Naive B cell (primary cell): Measurements from ENCODE around the gene ATG16L1. TPM values are rescaled to one million over a fixed set of nuclear protein-coding genes. Genes with fewer than 3 reads are reported as not detected.

Experiments
- ATAC-seq, 2 donors: fragments of 150-1000 bp; cut with Tn5 transposase; 2 replicates each; pipeline ENCODE4 v1.10.0; 2021; ENCODE audit warnings: low read depth in 2 of 2, mild to moderate bottlenecking in 2 of 2, moderate library complexity in 2 of 2
- DNase-seq: peaks from one replicate; pipeline ENCODE4 v3.0.0; 2022
- H3K27ac Mint-ChIP-seq, 6 donors: one replicate each; pipeline ENCODE4 v1.8.0; 2020 to 2022; ENCODE audit warnings: mild to moderate bottlenecking in 6 of 6, mixed read lengths in 6 of 6, moderate library complexity in 5 of 6, inconsistent platforms in 2 of 6
- H3K27me3 Mint-ChIP-seq, 3 donors: one replicate each; pipeline ENCODE4 v1.8.0; 2021 to 2022; ENCODE audit warnings: mixed read lengths in 3 of 3, mild to moderate bottlenecking in 1 of 3
- H3K36me3 Mint-ChIP-seq, 2 donors: one replicate each; pipeline ENCODE4 v1.8.0; 2020 to 2022; ENCODE audit warnings: mixed read lengths in 2 of 2, inconsistent platforms in 1 of 2, mild to moderate bottlenecking in 1 of 2
- H3K4me1 Mint-ChIP-seq, 3 donors: one replicate each; pipeline ENCODE4 v1.8.0; 2020 to 2022; ENCODE audit warnings: mixed read lengths in 3 of 3, inconsistent platforms in 1 of 3, mild to moderate bottlenecking in 1 of 3, moderate library complexity in 1 of 3
- H3K4me3 Mint-ChIP-seq, 8 donors: one replicate each; pipeline ENCODE4 v1.8.0; 2020 to 2022; ENCODE audit warnings: mild to moderate bottlenecking in 8 of 8, mixed read lengths in 8 of 8, moderate library complexity in 8 of 8, inconsistent platforms in 2 of 8
- H3K9me3 Mint-ChIP-seq, 7 donors: one replicate each; pipeline ENCODE4 v1.8.0; 2020 to 2022; ENCODE audit warnings: mixed read lengths in 7 of 7, mild to moderate bottlenecking in 5 of 7, inconsistent platforms in 2 of 7, moderate library complexity in 1 of 7
- polyA plus RNA-seq, 6 donors: library from polyadenylated mRNA; unstranded; fragments of 300-500 nt; fragmentation: Illumina TruSeq; gene quantifications; one replicate each; pipeline ENCODE4 v1.2.3, GENCODE V29; 2021; ENCODE audit warnings: low read depth in 6 of 6

The ATG16L1 gene
- polyA plus RNA-seq, result 10 to 100 TPM in 2 of 6 donors, 1 to 10 TPM in 4; 7.5 to 17.6 (median 9.6) TPM

- H3K27me3 Mint-ChIP-seq, result no peaks in the 10 kb centered on the region
- ATAC-seq (peak; percentile 98), DNase-seq (peak; percentile 92)
- H3K4me1 Mint-ChIP-seq, result peaks cover 25 to 46% (median 38%) of the 10 kb centered on the region in 3 donors
- no peaks in the 10 kb centered on the region for H3K36me3 Mint-ChIP-seq
- peak within 1 kb of the TSS; percentile 88 to 97 (median 94) for H3K27ac Mint-ChIP-seq
- no peaks in the 10 kb centered on the region for H3K9me3 Mint-ChIP-seq
- peak within 1 kb of the TSS; percentile 90 to 97 (median 92) for H3K4me3 Mint-ChIP-seq
Observed at GRCh38 chr2:233251306-233252116, at the start of gene ATG16L1. TSS of gene ATG16L1 (plus strand) at chr2:233251673. CDS start at chr2:233251828, 155 bp downstream.

GRCh38 chr2:233202531-233202944 is 48.9 kb upstream of the ATG16L1 start:
- H3K4me1 Mint-ChIP-seq, result peaks cover 26 to 46% (median 42%) of the 10 kb centered on the region in 3 donors
- peaks cover 0 to 5% (median 0%) of the 10 kb centered on the region in 7 donors for H3K9me3 Mint-ChIP-seq
- peak overlapping the region; percentile 63 to 96 (median 88) for H3K27ac Mint-ChIP-seq
- ATAC-seq (peak; percentile 75 to 77), DNase-seq (peak; percentile 49)
- peak overlapping the region; percentile 9 to 83 (median 46) for H3K4me3 Mint-ChIP-seq
- H3K27me3 Mint-ChIP-seq, result no peaks in the 10 kb centered on the region
- peaks cover 20 to 23% of the 10 kb centered on the region in 2 donors for H3K36me3 Mint-ChIP-seq

DNA sequence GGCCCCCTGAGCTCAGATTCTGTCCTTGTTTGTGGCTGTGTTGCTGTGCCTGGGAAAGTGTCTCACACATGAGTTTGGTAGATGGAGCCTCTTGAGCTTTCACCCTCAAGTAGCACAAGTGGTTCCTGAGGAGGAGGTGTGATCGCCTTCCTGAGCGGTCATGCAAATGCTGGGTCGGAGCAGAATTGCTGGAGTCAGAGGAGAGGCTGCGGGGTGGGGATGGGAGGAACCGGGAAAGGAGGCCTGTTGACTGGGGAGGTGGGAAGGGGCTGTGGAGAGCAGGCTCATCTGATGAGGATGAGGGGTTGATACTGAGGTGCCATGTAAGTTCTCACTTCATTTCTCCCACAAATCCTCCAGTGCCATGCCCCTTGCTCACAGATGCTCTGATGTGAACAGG is 48.4 kb upstream of the ATG16L1 start:
- DNase-seq, result no peak
- Mint-ChIP-seq H3K4me1 (peaks cover 23 to 51% (median 42%) of the 10 kb centered on the region in 3 donors), H3K36me3 (peaks cover 16 to 23% of the 10 kb centered on the region in 2 donors), H3K4me3 (peak overlapping the region in 6 of 8 donors; percentile 33 to 65 (median 46)), H3K9me3 (peaks cover 0 to 5% (median 0%) of the 10 kb centered on the region in 7 donors), H3K27ac (peak overlapping the region; percentile 84 to 96 (median 88)), H3K27me3 (no peaks in the 10 kb centered on the region)
- no peak for ATAC-seq

DNA sequence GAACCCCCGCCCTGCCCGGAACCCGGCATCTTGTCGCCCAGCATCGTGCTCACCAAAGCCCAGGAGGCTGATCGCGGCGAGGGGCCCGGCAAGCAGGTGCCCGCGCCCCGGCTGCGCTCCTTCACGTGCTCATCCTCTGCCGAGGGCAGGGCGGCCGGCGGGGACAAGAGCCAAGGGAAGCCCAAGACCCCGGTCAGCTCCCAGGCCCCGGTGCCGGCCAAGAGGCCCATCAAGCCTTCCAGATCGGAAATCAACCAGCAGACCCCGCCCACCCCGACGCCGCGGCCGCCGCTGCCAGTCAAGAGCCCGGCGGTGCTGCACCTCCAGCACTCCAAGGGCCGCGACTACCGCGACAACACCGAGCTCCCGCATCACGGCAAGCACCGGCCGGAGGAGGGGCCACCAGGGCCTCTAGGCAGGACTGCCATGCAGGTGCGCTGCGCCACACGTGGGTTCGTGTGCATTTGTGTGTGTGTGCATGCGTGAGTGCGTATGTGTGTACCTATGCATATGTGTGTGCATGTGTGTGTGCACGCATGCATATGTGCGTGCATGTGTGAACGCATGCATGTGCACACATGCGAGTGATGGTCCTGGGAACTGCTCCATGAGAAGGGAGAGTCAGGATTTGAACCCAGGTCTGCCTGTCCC is 47.1 kb upstream of the ATG16L1 start:
- Mint-ChIP-seq H3K9me3 (peaks cover 0 to 5% (median 0%) of the 10 kb centered on the region in 7 donors), H3K4me3 (no peak overlapping the region), H3K27me3 (no peaks in the 10 kb centered on the region), H3K36me3 (peaks cover 21 to 26% of the 10 kb centered on the region in 2 donors), H3K27ac (peak overlapping the region in 3 of 6 donors; percentile 58 to 85 (median 71)), H3K4me1 (peaks cover 28 to 63% (median 47%) of the 10 kb centered on the region in 3 donors)
- no peak for DNase-seq
- no peak for ATAC-seq

- peaks cover 12 to 38% (median 21%) of the 10 kb centered on the region in 3 donors for H3K4me1 Mint-ChIP-seq
- H3K4me3 Mint-ChIP-seq, result peak overlapping the region in 1 of 8 donors; percentile 17
- ATAC-seq (peak; percentile 13 to 16), DNase-seq (no peak)
- peaks cover 10 to 15% of the 10 kb centered on the region in 2 donors for H3K36me3 Mint-ChIP-seq
- no peaks in the 10 kb centered on the region for H3K27me3 Mint-ChIP-seq
- H3K9me3 Mint-ChIP-seq, result no peaks in the 10 kb centered on the region
- H3K27ac Mint-ChIP-seq, result peak overlapping the region in 3 of 6 donors; percentile 53 to 91 (median 77)
Observed at GRCh38 chr2:233208382-233209116, 42.9 kb upstream of the ATG16L1 start.

DNA sequence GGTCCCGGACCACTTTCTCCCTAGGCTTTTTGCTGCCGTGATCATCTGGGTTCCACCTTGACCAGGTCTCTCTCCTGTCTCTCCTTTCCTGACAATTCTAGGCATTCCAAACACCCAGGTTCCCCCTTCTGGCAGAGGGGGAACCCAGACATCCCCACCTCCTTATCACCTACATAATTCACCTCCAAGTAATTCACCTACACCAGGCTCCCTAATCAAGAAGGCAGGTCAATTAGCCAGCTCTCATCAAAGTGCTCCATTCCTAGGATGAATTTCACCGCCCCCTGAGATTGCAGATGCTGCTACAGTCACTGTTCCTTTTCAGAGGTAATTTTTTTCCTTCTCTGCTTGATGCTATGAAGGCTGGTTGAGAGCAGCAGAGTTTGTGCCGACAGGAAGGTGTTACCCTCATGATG is 42.3 kb upstream of the ATG16L1 start:
- peaks cover 12 to 36% (median 17%) of the 10 kb centered on the region in 3 donors for H3K4me1 Mint-ChIP-seq
- DNase-seq (no peak), ATAC-seq (no peak)
- peak overlapping the region in 2 of 8 donors; percentile 14 to 17 for H3K4me3 Mint-ChIP-seq
- no peaks in the 10 kb centered on the region for H3K9me3 Mint-ChIP-seq
- H3K27me3 Mint-ChIP-seq, result no peaks in the 10 kb centered on the region
- peaks cover 7 to 15% of the 10 kb centered on the region in 2 donors for H3K36me3 Mint-ChIP-seq
- H3K27ac Mint-ChIP-seq, result peak overlapping the region in 5 of 6 donors; percentile 62 to 91 (median 76)

DNA sequence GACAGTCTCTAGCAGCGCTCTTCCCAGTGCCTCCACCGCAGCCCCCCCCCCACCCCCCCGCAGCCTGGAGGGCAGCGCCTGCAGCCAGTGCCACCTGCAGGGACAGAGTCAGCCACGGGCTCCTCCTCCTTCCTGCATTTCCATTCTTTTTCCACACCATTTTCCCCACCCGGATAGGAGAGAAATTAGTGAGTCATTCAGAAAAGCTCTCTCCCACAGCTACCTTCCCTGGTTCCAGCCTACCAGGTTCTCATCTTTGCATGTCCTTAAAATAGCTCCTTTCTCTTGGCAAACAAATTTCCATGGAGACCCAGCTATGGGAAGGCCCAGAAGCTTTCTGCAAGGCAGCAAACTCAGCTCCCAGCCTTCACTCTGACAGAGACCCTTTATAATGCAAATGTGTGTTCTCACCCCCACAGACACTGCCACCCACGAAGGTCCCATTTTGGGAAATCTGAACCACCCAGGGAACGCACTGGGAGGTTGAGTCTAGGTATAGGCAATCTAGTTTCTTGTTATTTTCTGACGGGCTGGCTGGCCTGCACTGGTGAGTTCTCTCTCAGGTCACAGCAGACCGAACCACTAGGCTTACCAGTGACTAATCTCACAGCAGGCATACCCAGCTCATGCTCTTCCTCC is 41.8 kb upstream of the ATG16L1 start:
- Mint-ChIP-seq H3K9me3 (no peaks in the 10 kb centered on the region), H3K4me1 (peaks cover 12 to 33% (median 17%) of the 10 kb centered on the region in 3 donors), H3K4me3 (peak overlapping the region in 2 of 8 donors; percentile 22 to 66), H3K27me3 (no peaks in the 10 kb centered on the region), H3K27ac (peak overlapping the region in 5 of 6 donors; percentile 31 to 95 (median 77)), H3K36me3 (peaks cover 7 to 15% of the 10 kb centered on the region in 2 donors)
- no peak for DNase-seq
- no peak for ATAC-seq

DNA sequence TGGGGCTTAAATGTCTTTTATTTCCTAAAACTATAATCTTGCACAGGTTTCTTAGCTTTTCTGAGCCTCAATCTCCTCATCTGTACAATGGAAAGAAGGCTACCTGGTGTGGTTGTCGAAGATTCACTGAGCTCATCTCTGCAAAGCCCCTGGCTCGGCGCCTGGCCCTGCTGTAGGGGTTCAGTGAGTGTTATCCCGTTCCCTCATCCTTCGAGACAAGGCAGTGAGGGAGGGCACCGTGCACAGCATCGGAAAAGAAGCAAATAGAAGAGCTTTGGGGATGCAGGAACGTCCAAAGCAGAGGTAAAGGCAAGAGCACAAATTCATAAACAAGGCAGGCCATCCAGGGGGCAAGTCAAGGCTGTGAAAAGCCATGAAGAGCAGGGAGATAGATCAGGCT is 41.2 kb upstream of the ATG16L1 start:
- no peak for DNase-seq
- peak overlapping the region in 1 of 8 donors; percentile 20 for H3K4me3 Mint-ChIP-seq
- H3K9me3 Mint-ChIP-seq, result no peaks in the 10 kb centered on the region
- peaks cover 12 to 30% (median 15%) of the 10 kb centered on the region in 3 donors for H3K4me1 Mint-ChIP-seq
- no peaks in the 10 kb centered on the region for H3K27me3 Mint-ChIP-seq
- H3K27ac Mint-ChIP-seq, result peak overlapping the region in 5 of 6 donors; percentile 31 to 95 (median 84)
- H3K36me3 Mint-ChIP-seq, result peaks cover 7 to 15% of the 10 kb centered on the region in 2 donors
- no peak for ATAC-seq

GRCh38 chr2:233210843-233211547 is 40.5 kb upstream of the ATG16L1 start:
- Mint-ChIP-seq H3K4me1 (peaks cover 12 to 30% (median 15%) of the 10 kb centered on the region in 3 donors), H3K9me3 (no peaks in the 10 kb centered on the region), H3K4me3 (peak overlapping the region in 1 of 8 donors; percentile 38), H3K27me3 (no peaks in the 10 kb centered on the region), H3K36me3 (peaks cover 7 to 15% of the 10 kb centered on the region in 2 donors), H3K27ac (peak overlapping the region in 2 of 6 donors; percentile 77 to 90)
- DNase-seq (no peak), ATAC-seq (no peak)

- H3K4me3 Mint-ChIP-seq, result no peak overlapping the region
- DNase-seq (no peak), ATAC-seq (no peak)
- peaks cover 7 to 15% of the 10 kb centered on the region in 2 donors for H3K36me3 Mint-ChIP-seq
- no peaks in the 10 kb centered on the region for H3K9me3 Mint-ChIP-seq
- H3K27me3 Mint-ChIP-seq, result no peaks in the 10 kb centered on the region
- peaks cover 12 to 30% (median 15%) of the 10 kb centered on the region in 3 donors for H3K4me1 Mint-ChIP-seq
- peak overlapping the region in 2 of 6 donors; percentile 39 to 77 for H3K27ac Mint-ChIP-seq
Observed at GRCh38 chr2:233211548-233211895, 40.0 kb upstream of the ATG16L1 start.

DNA sequence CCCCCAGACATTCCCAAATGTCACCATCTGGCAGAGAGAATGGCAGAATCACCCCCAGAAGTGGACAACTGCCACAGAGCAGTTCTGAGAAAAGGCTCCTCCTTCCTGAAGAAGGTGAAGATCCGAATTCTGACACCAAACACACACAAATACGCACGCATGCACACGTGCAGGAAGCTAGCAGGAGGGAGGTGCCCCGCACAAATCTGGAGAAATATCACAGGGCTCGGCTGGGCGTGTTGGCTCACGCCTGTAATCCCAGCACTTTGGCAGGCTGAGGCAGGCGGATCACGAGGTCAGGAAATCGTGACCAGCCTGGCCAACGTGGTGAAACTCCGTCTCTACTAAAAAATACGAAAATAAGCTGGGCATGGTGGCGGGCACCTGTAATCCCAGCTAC is 38.5 kb upstream of the ATG16L1 start:
- no peak overlapping the region for H3K4me3 Mint-ChIP-seq
- H3K4me1 Mint-ChIP-seq, result peaks cover 12 to 24% (median 15%) of the 10 kb centered on the region in 3 donors
- peak overlapping the region in 1 of 6 donors; percentile 24 for H3K27ac Mint-ChIP-seq
- peaks cover 7 to 15% of the 10 kb centered on the region in 2 donors for H3K36me3 Mint-ChIP-seq
- no peak for ATAC-seq
- no peaks in the 10 kb centered on the region for H3K9me3 Mint-ChIP-seq
- no peak for DNase-seq
- H3K27me3 Mint-ChIP-seq, result no peaks in the 10 kb centered on the region

GRCh38 chr2:233213975-233214374 is 37.5 kb upstream of the ATG16L1 start:
- no peak for DNase-seq
- Mint-ChIP-seq H3K4me1 (peaks cover 12 to 16% (median 15%) of the 10 kb centered on the region in 3 donors), H3K27ac (no peak overlapping the region), H3K27me3 (no peaks in the 10 kb centered on the region), H3K9me3 (no peaks in the 10 kb centered on the region), H3K4me3 (peak overlapping the region in 1 of 8 donors; percentile 68), H3K36me3 (peaks cover 7 to 15% of the 10 kb centered on the region in 2 donors)
- no peak for ATAC-seq
